Measurements from ENCODE around the gene ADGRA1. TPM values are rescaled to one million over a fixed set of nuclear protein-coding genes. Genes with fewer than 3 reads are reported as not detected.

The ADGRA1 gene
- total and polyA plus RNA-seq, 2 donors (not counting 3 experiments of a cell fraction or from before 2014, with no cell fraction given), result not detected

DNA sequence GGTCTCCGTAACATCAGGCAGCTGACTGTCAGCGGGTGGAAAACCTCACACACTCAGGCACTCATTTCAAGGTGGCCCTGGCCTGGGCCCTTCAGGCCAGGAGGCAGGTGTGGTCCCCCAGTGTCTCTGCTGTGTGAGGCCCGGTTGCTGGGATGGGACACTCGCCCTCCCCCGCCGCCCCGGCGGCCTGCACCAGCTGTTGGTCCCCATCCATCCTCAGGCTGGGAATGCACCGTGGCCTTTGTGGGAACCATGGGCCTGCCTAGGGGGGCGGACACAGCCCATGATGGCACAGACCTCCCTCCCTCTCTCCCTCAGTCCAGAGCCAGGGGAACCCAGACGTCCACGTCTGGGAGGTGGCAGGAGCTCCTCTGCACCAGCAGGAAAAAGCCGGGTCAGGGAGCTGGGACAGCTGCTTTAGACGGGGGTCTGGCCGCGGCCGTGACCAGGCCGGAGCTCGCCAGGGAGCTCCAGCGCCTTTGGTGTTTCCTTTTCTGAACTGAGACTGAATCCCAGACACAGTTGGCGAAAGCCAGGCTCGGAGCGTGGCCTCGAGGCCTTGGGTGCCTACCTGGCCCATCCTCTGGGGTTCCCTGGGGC is 15.7 kb downstream of the ADGRA1 start:
- Histone ChIP-seq H3K4me1 (ENCODE audit: control insufficient read depth, extremely low read depth, insufficient read depth, low read length) (no peaks in the 10 kb centered on the region), H3K9me1 (replicated peaks; ENCODE audit: control insufficient read depth, extremely low read depth, insufficient read depth, low read length) (no peaks in the 10 kb centered on the region), H3K9ac (replicated peaks; ENCODE audit: extremely low read depth, insufficient read depth, low read length) (no peak overlapping the region), H3K27ac (ENCODE audit: insufficient read depth, low read depth, low read length) (no peak overlapping the region), H4K20me1 (replicated peaks; ENCODE audit: control insufficient read depth, extremely low read depth, insufficient read depth, low read length) (no peaks in the 10 kb centered on the region), H3K36me3 (ENCODE audit: control insufficient read depth in 2 of 2, extremely low read depth in 1 of 2, insufficient read depth in 2 of 2, low read length in 2 of 2) (no peaks in the 10 kb centered on the region), H2AFZ (ENCODE audit: low read depth, low read length) (no peak overlapping the region), H3K9me3 (replicated peaks; ENCODE audit: control insufficient read depth, insufficient read depth, low read length) (peaks cover 3% of the 10 kb centered on the region), H3K4me2 (ENCODE audit: insufficient read depth, low read length) (no peak overlapping the region), H3K27me3 (ENCODE audit: control insufficient read depth in 2 of 2, insufficient read depth in 2 of 2, low read length in 2 of 2) (no peaks in the 10 kb centered on the region), H3K79me2 (ENCODE audit: control insufficient read depth, insufficient read depth, low read length) (no peaks in the 10 kb centered on the region), H3K4me3 (replicated peaks in 1 of 3; ENCODE audit: insufficient read depth in 1 of 3, low read depth in 1 of 3, low read length in 3 of 3) (no peak overlapping the region)
- ChIA-PET POLR2A (no interaction called here), CTCF (no interaction called here)
- dilution Hi-C loops (cut with MboI; ENCODE audit: extremely low pct_ligation_motif_present, low sequenced_read_pairs), result no loop called here
- intact Hi-C loops (cut with micrococcal nuclease), result no loop called here
- FAIRE-seq, result no peak
- DNase-seq (ENCODE audit: low read depth, low spot score), result no peak
- BruUV-seq (replicated peaks), result no TSS peak
- TF ChIP-seq MYC (IDR thresholded peaks at IDR 0.05; ENCODE audit: low read depth, low read length), result no peak
- no peak for TF ChIP-seq POLR2AphosphoS5 (IDR thresholded peaks at IDR 0.05; ENCODE audit: insufficient read depth, low read depth, low read length)
- TF ChIP-seq, protein P1, sequence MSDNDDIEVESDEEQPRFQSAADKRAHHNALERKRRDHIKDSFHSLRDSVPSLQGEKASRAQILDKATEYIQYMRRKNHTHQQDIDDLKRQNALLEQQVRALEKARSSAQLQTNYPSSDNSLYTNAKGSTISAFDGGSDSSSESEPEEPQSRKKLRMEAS (IDR thresholded peaks at IDR 0.05; ENCODE audit: insufficient read depth, insufficient read length), result no peak
- TF ChIP-seq FOS (IDR thresholded peaks at IDR 0.05; ENCODE audit: borderline replicate concordance, insufficient read depth, low read length), result no peak
- no peak for TF ChIP-seq GATA2 (IDR thresholded peaks at IDR 0.05; ENCODE audit: insufficient read depth, insufficient read length, low read depth, low read length)
- TF ChIP-seq JUN (IDR thresholded peaks at IDR 0.05; ENCODE audit: borderline replicate concordance, insufficient read depth, insufficient read length, low read depth), result no peak
- no peak for TF ChIP-seq EZH2 (IDR thresholded peaks at IDR 0.05; ENCODE audit: borderline replicate concordance, low read depth, low read length, severe bottlenecking)
- no peak for TF ChIP-seq POLR2A (IDR thresholded peaks at IDR 0.05; ENCODE audit: low read depth, low read length)
- TF ChIP-seq, protein P2, sequence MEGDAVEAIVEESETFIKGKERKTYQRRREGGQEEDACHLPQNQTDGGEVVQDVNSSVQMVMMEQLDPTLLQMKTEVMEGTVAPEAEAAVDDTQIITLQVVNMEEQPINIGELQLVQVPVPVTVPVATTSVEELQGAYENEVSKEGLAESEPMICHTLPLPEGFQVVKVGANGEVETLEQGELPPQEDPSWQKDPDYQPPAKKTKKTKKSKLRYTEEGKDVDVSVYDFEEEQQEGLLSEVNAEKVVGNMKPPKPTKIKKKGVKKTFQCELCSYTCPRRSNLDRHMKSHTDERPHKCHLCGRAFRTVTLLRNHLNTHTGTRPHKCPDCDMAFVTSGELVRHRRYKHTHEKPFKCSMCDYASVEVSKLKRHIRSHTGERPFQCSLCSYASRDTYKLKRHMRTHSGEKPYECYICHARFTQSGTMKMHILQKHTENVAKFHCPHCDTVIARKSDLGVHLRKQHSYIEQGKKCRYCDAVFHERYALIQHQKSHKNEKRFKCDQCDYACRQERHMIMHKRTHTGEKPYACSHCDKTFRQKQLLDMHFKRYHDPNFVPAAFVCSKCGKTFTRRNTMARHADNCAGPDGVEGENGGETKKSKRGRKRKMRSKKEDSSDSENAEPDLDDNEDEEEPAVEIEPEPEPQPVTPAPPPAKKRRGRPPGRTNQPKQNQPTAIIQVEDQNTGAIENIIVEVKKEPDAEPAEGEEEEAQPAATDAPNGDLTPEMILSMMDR (IDR thresholded peaks at IDR 0.05; ENCODE audit: extremely low read depth in 1 of 2, insufficient read depth in 1 of 2, low read depth in 1 of 2, low read length in 2 of 2), result no peak
